Chondrocyte (in vitro differentiated cells): ENCODE results near the gene TOX2. TPM values are rescaled to one million over a fixed set of nuclear protein-coding genes. Genes with fewer than 3 reads are reported as not detected.

Experiments used
- DNase-seq: peaks from one replicate; pipeline ENCODE4 v3.0.0; 2021; ENCODE audit warnings: mixed read lengths, low spot score
- H3K27ac Mint-ChIP-seq: one replicate; pipeline ENCODE4 v1.8.0; 2021; ENCODE audit warnings: mild to moderate bottlenecking, moderate library complexity, mixed read lengths; ENCODE audit not compliant: unreplicated experiment
- H3K27me3 Mint-ChIP-seq: 2 replicates; pipeline ENCODE4 v1.8.0; 2021; ENCODE audit warnings: low read depth, mixed read lengths
- H3K36me3 Mint-ChIP-seq: 2 replicates; pipeline ENCODE4 v1.8.0; 2021; ENCODE audit warnings: low read depth, mixed read lengths
- H3K4me1 Mint-ChIP-seq: 2 replicates; pipeline ENCODE4 v1.8.0; 2021; ENCODE audit warnings: low read depth, mild to moderate bottlenecking, mixed read lengths
- H3K4me3 Mint-ChIP-seq: one replicate; pipeline ENCODE4 v1.8.0; 2021; ENCODE audit warnings: mild to moderate bottlenecking, moderate library complexity, mixed read lengths; ENCODE audit not compliant: unreplicated experiment
- H3K9me3 Mint-ChIP-seq: 2 replicates; pipeline ENCODE4 v1.8.0; 2021; ENCODE audit warnings: low read depth, mixed read lengths
- total RNA-seq: library from RNA; stranded (reverse); gene quantifications from 3 replicates; pipeline ENCODE4 v1.2.1, GENCODE V29; 2021
- TF ChIP-seq, protein P1 (sequence below): fragments of 200-600 bp; sonication (generic); IDR thresholded peaks from 2 replicates; pipeline ENCODE4 v1.5.0; 2021; ENCODE audit warnings: antibody characterized with exemption, mild to moderate bottlenecking, moderate library complexity

Gene TOX2
- total RNA-seq, 1 donor from 2014 or later = 0.12 TPM

- peaks cover 14% of the 10 kb centered on the region for H3K4me1 Mint-ChIP-seq
- H3K4me3 Mint-ChIP-seq = no peak overlapping the region
- H3K36me3 Mint-ChIP-seq = no peaks in the 10 kb centered on the region
- DNase-seq = no peak
- H3K9me3 Mint-ChIP-seq = no peaks in the 10 kb centered on the region
- TF ChIP-seq, protein P1, sequence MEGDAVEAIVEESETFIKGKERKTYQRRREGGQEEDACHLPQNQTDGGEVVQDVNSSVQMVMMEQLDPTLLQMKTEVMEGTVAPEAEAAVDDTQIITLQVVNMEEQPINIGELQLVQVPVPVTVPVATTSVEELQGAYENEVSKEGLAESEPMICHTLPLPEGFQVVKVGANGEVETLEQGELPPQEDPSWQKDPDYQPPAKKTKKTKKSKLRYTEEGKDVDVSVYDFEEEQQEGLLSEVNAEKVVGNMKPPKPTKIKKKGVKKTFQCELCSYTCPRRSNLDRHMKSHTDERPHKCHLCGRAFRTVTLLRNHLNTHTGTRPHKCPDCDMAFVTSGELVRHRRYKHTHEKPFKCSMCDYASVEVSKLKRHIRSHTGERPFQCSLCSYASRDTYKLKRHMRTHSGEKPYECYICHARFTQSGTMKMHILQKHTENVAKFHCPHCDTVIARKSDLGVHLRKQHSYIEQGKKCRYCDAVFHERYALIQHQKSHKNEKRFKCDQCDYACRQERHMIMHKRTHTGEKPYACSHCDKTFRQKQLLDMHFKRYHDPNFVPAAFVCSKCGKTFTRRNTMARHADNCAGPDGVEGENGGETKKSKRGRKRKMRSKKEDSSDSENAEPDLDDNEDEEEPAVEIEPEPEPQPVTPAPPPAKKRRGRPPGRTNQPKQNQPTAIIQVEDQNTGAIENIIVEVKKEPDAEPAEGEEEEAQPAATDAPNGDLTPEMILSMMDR = no peak
- peaks cover 16% of the 10 kb centered on the region for H3K27me3 Mint-ChIP-seq
- no peak overlapping the region for H3K27ac Mint-ChIP-seq
Observed at GRCh38 chr20:43959920-43960227, 45.2 kb downstream of the TOX2 start.

- TF ChIP-seq, protein P1 = no peak
- Mint-ChIP-seq H3K36me3 (no peaks in the 10 kb centered on the region), H3K4me3 (no peak overlapping the region), H3K9me3 (no peaks in the 10 kb centered on the region), H3K27me3 (peaks cover 16% of the 10 kb centered on the region), H3K4me1 (peaks cover 11% of the 10 kb centered on the region), H3K27ac (no peak overlapping the region)
- DNase-seq = no peak
Observed at GRCh38 chr20:43960231-43960630, 45.6 kb downstream of the TOX2 start.

DNA sequence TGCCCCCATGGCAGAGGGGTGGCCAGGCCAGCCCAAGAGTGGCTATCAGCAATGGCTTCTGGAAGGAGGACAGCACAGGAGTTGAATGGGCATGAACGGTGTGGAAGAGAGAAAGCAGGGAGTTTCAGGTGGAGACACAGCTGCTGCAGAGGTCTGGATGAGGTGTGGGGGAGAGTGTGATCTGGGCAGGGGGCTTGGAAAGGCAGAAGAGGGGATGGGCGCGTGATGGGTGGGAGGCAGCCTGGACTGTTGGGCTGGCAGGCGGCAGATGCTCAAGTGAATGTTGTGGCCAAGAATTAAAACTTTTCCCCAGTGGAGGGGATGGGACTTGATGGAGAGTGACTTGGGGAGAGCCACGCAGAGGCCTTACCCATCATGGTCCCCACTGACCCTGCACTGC lies 46.5 kb downstream of the TOX2 start:
- Mint-ChIP-seq H3K4me1 (peaks cover 3% of the 10 kb centered on the region), H3K27ac (no peak overlapping the region), H3K27me3 (peaks cover 16% of the 10 kb centered on the region), H3K9me3 (no peaks in the 10 kb centered on the region), H3K4me3 (no peak overlapping the region), H3K36me3 (no peaks in the 10 kb centered on the region)
- DNase-seq = no peak
- TF ChIP-seq, protein P1 = no peak

- peaks cover 3% of the 10 kb centered on the region for H3K4me1 Mint-ChIP-seq
- no peaks in the 10 kb centered on the region for H3K36me3 Mint-ChIP-seq
- no peak overlapping the region for H3K27ac Mint-ChIP-seq
- H3K4me3 Mint-ChIP-seq = no peak overlapping the region
- TF ChIP-seq, protein P1 = no peak
- DNase-seq = no peak
- H3K9me3 Mint-ChIP-seq = no peaks in the 10 kb centered on the region
- peaks cover 16% of the 10 kb centered on the region for H3K27me3 Mint-ChIP-seq
Observed at GRCh38 chr20:43961541-43962471, 47.2 kb downstream of the TOX2 start.

DNA sequence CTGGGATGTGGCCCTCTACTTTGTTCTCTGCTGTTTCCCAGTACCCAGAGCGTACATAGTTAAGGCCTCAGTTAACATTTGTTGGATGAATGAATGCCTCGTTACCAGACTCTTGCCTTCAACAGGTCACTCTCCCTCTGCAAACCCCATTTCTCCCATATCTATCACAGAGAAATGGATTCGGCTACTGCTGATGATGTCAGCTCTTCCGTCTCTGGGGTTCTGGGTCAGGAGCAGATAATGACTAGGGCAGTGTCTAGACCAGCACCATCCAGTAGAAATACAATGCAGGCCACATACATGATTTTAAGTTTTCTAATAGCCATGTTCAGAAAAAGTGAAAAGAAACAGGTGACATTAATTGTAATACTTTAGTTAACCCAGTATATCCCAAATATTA lies 47.9 kb downstream of the TOX2 start:
- no peak overlapping the region for H3K4me3 Mint-ChIP-seq
- H3K36me3 Mint-ChIP-seq = no peaks in the 10 kb centered on the region
- TF ChIP-seq, protein P1 = no peak
- peaks cover 16% of the 10 kb centered on the region for H3K27me3 Mint-ChIP-seq
- H3K4me1 Mint-ChIP-seq = peaks cover 3% of the 10 kb centered on the region
- H3K9me3 Mint-ChIP-seq = no peaks in the 10 kb centered on the region
- no peak for DNase-seq
- H3K27ac Mint-ChIP-seq = no peak overlapping the region
